HG03571 (cell line): ENCODE measurements around the gene COL27A1.
"Not testable (repeated sequence)": the region's sequence is repeated elsewhere in the genome, so short reads cannot be mapped to it uniquely, and the experiment has no call there.

ENCODE experiments used
- ATAC-seq: cut with Tn5 transposase; IDR thresholded peaks from one replicate; pipeline ENCODE4 v1.9.1; 2021; ENCODE audit not compliant: unreplicated experiment

COL27A1 gene

GRCh38 chr9:114180696-114181606 lies 25.6 kb downstream of the COL27A1 start:
- no peak for ATAC-seq

DNA sequence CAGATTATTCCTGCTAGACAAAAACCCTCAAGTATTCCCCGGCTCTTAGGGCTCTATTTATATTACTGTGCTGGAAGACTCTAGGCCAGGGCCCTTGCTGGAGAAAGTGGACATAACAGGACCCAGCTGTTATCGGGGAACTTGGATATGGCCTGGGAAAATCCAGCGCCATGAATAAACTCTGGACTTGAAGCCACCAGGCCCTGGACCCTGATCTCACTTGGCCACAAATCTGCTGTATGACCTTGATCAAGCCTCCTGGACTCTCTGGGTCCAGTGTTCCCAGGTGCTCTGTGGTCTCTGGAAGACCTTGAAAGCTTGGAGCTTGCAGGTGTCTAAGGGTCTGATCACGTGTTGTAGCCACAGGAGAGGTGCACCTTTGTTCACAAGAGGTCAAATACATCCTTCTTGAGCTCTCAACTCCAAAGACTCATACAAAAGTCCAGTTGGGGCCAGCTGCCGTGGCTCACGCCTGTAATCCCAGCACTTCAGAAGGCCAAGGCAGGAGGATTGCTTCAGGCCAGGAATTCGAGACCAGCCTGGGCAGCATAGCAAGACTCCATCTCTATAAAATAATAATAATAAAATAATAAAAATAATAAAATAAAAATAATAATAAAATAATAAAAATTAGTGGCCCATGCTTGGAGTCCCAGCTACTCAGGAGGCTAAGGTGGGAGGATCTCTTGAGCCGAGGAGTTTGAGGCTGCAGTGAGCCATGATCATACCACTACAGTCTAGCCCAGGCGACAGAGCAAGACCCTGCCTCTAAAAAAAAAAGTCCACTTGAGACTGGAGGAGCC lies 26.5 kb downstream of the COL27A1 start:
- ATAC-seq: no peak

GRCh38 chr9:114183006-114183405 lies 27.7 kb downstream of the COL27A1 start:
- ATAC-seq: no peak

- no peak for ATAC-seq
Measured at GRCh38 chr9:114184071-114184470, 28.7 kb downstream of the COL27A1 start.

GRCh38 chr9:114184866-114185265 lies 29.5 kb downstream of the COL27A1 start:
- ATAC-seq: no peak

- no peak for ATAC-seq
Measured at GRCh38 chr9:114185570-114186490, 30.5 kb downstream of the COL27A1 start.

GRCh38 chr9:114186605-114187289 lies 31.4 kb downstream of the COL27A1 start:
- ATAC-seq: no peak

- no peak for ATAC-seq
Measured at GRCh38 chr9:114187827-114188226, 32.5 kb downstream of the COL27A1 start.

DNA sequence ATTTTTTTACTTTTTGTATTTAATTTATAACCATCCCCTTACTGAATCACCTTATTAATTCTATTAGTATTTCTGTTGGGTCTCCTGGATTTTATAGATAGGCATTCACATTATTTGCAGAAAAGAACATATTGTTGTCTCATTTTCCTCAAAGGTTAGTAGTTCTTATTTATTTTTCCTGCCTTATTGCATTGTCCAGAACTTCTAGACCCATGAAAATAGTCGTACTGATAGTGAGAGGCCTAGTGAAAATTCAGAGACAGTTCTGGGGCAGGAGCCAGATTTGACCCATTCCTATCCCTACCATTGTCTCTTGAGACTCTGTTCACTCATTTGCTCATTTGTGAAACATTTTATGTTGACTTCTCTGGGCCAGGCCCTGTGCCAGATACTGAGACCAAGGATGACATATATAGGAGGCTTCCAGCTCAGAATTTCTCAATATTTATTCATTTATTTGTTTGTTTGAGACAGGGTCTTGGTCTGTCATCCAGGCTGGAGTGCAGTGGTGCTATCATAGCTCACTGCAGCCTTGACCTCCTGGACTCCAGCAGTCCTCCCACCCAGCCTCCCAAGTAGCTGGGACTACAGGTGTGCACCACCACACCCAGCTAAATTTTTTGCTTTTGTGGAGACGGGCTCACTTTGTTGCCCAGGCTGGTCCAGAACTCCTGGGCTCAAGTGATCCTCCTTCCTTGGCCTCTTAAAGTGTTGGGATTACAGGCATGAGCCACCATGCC lies 34.7 kb downstream of the COL27A1 start:
- no peak for ATAC-seq

DNA sequence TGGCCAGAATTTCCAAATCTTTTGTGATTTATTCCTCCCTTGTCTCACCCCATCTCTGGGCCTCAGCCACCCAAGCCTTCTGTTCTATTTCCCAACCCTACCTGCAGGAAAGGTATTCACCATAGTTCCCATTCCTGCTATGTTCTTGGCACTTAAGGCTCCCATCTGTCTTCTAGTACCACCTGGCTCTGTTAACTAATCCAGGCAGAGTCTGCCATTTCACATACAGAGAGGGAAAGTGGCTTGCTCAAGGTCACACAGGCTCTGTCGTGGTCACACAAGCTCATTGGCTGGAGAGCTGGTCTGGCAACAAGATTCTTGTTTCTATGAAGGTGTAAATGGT lies 35.2 kb downstream of the COL27A1 start:
- ATAC-seq: no peak

- ATAC-seq: not testable (repeated sequence)
Measured at GRCh38 chr9:114191402-114191801, 36.1 kb downstream of the COL27A1 start.

- no peak for ATAC-seq
Measured at GRCh38 chr9:114192539-114192938, 37.2 kb downstream of the COL27A1 start.

- no peak for ATAC-seq
Measured at GRCh38 chr9:114193090-114193489, 37.8 kb downstream of the COL27A1 start.

DNA sequence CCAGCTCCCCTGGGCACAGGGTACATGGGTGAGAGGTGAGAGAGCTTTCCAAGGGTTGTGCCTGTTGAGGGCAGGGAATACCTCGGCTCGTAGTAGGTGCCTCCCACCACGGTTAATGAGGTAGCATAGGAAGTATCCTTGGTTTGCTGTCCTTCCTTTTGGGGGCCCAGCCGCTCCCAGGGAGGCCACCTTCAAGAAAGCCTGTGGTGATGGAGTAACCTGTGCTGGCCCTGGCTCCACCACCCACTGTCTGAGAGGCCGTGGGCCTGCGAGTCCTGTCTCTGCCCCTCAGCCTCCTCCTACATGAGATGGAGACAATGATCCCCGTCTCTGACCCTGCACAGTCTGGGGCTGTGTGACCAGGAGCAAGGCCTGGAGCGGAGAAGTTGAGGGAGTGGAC lies 40.8 kb downstream of the COL27A1 start:
- no peak for ATAC-seq

- no peak for ATAC-seq
Measured at GRCh38 chr9:114196979-114197622, 41.8 kb downstream of the COL27A1 start.

GRCh38 chr9:114198249-114199040 lies 43.1 kb downstream of the COL27A1 start:
- no peak for ATAC-seq

DNA sequence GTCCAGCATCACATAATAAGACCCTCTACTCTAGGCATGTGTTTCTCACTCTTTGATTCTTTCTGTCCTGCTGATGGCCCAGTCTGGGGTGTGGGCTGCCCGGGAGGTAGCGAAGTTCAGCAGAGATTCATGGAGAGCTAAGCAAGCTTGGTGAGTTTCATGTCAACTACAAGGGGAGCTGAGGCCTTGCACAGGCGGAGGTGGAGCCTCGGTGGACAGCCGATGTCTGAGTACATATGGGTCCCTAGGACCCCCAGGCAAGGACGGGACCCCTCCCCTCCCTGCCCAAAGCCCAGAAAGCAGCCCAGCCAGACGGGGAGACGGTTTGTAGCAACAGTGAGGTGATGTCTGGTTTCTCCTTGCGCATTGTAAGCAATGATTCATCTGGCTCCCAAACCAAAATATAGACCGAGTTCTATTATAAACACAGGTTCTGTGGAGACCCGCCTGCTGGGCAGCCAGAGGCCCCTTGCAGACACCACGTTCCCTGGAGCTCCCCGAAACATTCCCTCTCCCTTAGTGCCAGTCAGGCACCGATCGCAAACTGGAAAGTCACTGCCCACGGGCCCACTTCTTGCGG lies 45.5 kb downstream of the COL27A1 start:
- no peak for ATAC-seq

- ATAC-seq: no peak
Measured at GRCh38 chr9:114202396-114202795, 47.1 kb downstream of the COL27A1 start.
